Large intestine (tissue), 3 donors: ENCODE data around the gene PTPRD. TPM values are rescaled to one million over a fixed set of nuclear protein-coding genes. Genes with fewer than 3 reads are reported as not detected.

Experiments
- DNase-seq, 2 donors: peaks; one replicate each; pipeline versions ENCODE4 v3.0.0 to v3.0.0-alpha.2; 2013
- H3K27ac ChIP-seq: one replicate; pipeline ENCODE4 v1.5.1; 2013; ENCODE audit warnings: low read length
- H3K27me3 ChIP-seq: 2 replicates; pipeline ENCODE4 v1.6.1; 2013; ENCODE audit warnings: low read length; ENCODE audit not compliant: control insufficient read depth, insufficient read depth
- H3K36me3 ChIP-seq: 2 replicates; pipeline ENCODE4 v1.6.1; 2013; ENCODE audit warnings: low read length; ENCODE audit not compliant: control insufficient read depth, insufficient read depth
- H3K4me1 ChIP-seq: one replicate; pipeline ENCODE4 v1.6.1; 2013; ENCODE audit warnings: low read length; ENCODE audit not compliant: control insufficient read depth, insufficient read depth
- H3K4me3 ChIP-seq: one replicate; pipeline ENCODE4 v1.5.1; 2013; ENCODE audit warnings: low read length
- H3K9me3 ChIP-seq: one replicate; pipeline ENCODE4 v1.6.1; 2013; ENCODE audit warnings: mild to moderate bottlenecking, low read depth, low read length, moderate library complexity; ENCODE audit not compliant: control insufficient read depth
- WGBS: methylation state at CpG from one replicate; pipeline ENCODE4 v1.1.5; 2013; ENCODE audit warnings: low lambda C conversion rate; ENCODE audit not compliant: insufficient coverage; 5-methylcytosine and 5-hydroxymethylcytosine counted together
- polyA plus RNA-seq: library from polyadenylated mRNA; unstranded; fragments of 120-200 nt; gene quantifications from one replicate; pipeline ENCODE4 v1.2.1, GENCODE V29; 2013

PTPRD gene
- polyA plus RNA-seq, 1 donor, result 12.0 TPM

DNA sequence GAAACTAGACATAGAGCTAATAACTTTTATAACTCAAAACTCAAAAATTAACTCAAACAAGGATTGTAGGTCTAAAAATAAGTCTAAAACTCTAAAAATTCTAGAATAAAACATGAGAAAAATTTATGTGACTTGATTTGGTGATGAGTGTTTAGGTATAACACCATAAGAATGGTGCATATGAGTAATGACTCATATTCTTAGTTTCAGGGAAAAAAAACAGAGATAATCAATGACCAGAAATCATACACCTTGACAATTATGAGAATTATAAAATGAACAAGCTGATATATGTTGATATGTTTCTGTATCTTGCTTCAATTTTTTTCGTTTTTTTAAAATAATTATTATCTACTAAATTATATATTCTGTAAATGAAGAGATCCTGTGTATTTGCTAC is 541.2 kb downstream of the PTPRD start:
- DNase-seq, result no peak

DNA sequence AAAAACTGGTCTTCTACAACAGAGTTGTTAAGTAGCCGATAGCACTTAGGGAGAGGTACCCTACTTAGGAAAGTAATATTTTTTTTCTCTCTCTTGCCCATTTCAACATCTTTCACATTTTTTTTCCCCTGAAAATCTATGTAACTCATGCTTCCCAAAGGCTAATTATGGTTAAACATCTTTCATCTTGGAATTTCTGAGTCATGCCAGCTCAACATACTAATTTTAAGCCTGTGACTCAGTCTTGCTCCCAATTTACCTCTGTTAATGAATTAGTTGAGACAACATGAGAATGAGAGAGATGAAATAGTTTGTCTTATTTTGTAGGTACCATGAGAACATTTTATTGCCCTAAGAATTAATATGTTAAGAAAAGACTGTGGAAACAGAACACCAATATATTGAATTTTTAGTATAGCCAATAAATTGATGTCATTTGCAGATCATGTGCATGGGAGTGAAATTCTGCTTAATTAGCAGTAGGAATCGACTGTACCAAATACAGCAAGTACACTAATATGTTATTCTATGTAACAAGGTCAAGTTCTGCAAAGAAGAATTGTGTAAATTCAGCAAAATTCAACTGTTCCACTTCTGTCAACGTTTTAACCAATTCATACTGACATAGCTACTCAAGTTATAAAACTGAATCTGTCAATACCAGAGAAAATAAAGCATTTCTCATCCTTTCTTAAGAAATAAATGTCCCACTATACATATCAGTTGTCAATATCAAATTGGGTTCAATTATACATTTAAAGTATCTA is 550.0 kb downstream of the PTPRD start:
- H3K4me3 ChIP-seq, result no peak overlapping the region
- no peaks in the 10 kb centered on the region for H3K4me1 ChIP-seq
- H3K36me3 ChIP-seq, result no peaks in the 10 kb centered on the region
- H3K27ac ChIP-seq, result no peak overlapping the region
- no peaks in the 10 kb centered on the region for H3K27me3 ChIP-seq
- no peak for DNase-seq
- H3K9me3 ChIP-seq, result no peaks in the 10 kb centered on the region
- 85% methylated on average over 2 of the region's 3 CpGs for WGBS

More for the DNA sequence above, 541.2 kb downstream of the PTPRD start:
- Histone ChIP-seq H3K4me3 (no peak overlapping the region), H3K27ac (no peak overlapping the region), H3K9me3 (no peaks in the 10 kb centered on the region), H3K4me1 (no peaks in the 10 kb centered on the region), H3K27me3 (no peaks in the 10 kb centered on the region), H3K36me3 (no peaks in the 10 kb centered on the region)
- WGBS, result 62% methylated on average over 1 of the region's 1 CpG

DNA sequence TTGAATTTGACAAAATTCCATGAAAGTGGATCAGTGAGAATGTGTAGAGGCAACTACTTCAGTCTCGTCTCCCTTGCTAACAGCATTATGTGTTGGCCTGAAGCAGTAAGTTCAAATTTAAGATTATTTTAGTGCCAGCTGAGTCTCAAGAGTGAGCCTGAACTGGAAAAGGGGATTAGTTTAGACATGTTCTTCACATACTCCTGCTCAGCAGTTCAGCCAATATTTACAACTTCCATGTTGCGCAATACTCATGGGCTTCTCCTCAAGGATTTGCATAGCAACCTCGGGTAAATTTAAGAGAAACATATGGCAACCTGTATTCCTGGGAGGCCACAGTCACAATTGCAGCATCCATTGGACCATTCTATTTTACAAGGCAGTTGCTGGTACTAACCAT is 553.8 kb downstream of the PTPRD start:
- Histone ChIP-seq H3K4me1 (no peaks in the 10 kb centered on the region), H3K27ac (no peak overlapping the region), H3K9me3 (no peaks in the 10 kb centered on the region), H3K36me3 (no peaks in the 10 kb centered on the region), H3K27me3 (no peaks in the 10 kb centered on the region), H3K4me3 (no peak overlapping the region)
- peak in 1 of 2 donors; percentile 4 for DNase-seq
- no CpG with 5 or more reads among the region's 3 CpGs for WGBS

DNA sequence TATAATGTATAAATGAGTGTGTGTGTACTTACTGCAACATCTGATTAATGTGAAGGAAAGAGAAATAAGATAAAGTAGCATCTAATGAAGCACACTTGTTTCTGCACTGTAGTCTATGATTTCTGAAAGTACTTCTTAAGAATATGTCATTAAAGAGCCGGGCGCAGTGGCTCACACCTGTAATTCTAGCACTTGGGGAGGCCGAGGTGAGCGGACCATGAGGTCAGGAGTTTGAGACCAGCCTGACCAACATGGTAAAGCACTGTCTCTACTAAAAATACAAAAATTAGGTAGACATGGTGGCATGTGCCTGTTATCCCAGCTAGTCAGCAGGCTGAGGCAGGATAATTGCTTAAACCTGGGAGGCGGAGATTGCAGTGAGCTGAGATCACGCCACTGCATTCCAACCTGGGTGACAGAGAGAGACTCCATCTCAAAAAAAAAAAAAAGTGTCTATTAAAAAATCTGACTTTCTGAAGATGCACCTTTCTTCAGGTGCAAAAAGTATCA is 556.9 kb downstream of the PTPRD start:
- Histone ChIP-seq H3K27ac (no peak overlapping the region), H3K4me1 (no peaks in the 10 kb centered on the region), H3K9me3 (no peaks in the 10 kb centered on the region), H3K4me3 (no peak overlapping the region), H3K27me3 (no peaks in the 10 kb centered on the region), H3K36me3 (no peaks in the 10 kb centered on the region)
- DNase-seq, result no peak
- 80% methylated on average over 1 of the region's 6 CpGs for WGBS

DNA sequence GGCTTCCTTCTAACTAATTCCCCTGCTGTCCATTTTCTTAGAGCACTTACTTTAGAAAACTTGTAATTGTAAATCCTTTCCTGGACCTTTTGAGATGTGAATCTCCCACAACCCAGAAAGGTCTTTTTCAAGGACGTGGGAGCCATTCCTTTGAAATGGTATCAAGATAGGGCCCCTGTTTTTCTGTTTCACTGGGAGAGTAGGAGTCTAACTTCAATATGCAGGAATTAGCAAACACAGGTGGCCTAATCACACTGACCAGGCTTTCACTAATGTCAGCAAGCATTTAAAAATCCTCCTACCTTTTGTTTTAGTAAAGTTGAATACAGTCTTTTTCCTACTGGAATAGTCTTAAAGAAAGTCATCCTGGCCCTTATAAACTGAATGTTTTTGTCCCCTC is 558.3 kb downstream of the PTPRD start:
- H3K4me1 ChIP-seq, result no peaks in the 10 kb centered on the region
- no CpG with 5 or more reads among the region's 1 CpG for WGBS
- H3K9me3 ChIP-seq, result no peaks in the 10 kb centered on the region
- no peaks in the 10 kb centered on the region for H3K36me3 ChIP-seq
- H3K4me3 ChIP-seq, result no peak overlapping the region
- no peaks in the 10 kb centered on the region for H3K27me3 ChIP-seq
- DNase-seq, result no peak
- no peak overlapping the region for H3K27ac ChIP-seq

DNA sequence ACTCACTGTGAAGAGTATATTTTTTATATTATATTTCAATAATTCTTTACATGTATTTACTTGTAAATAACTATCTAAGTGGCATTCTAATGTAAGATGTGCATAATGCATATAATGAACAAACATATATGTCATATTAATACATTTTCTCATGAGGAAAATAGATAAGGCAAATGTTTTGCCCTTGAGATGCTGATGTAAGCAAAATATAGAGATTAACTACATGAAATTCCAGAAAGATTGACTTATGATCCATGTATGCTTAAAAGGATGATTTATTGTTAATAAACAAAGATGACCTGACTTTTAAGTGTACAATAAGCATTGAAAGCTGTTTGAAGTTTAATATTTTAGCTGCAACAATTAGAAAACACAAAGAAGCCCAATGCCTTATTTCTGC is 559.9 kb downstream of the PTPRD start:
- H3K36me3 ChIP-seq, result no peaks in the 10 kb centered on the region
- H3K4me1 ChIP-seq, result no peaks in the 10 kb centered on the region
- H3K27me3 ChIP-seq, result no peaks in the 10 kb centered on the region
- H3K9me3 ChIP-seq, result no peaks in the 10 kb centered on the region
- no peak overlapping the region for H3K27ac ChIP-seq
- DNase-seq, result no peak
- H3K4me3 ChIP-seq, result no peak overlapping the region

DNA sequence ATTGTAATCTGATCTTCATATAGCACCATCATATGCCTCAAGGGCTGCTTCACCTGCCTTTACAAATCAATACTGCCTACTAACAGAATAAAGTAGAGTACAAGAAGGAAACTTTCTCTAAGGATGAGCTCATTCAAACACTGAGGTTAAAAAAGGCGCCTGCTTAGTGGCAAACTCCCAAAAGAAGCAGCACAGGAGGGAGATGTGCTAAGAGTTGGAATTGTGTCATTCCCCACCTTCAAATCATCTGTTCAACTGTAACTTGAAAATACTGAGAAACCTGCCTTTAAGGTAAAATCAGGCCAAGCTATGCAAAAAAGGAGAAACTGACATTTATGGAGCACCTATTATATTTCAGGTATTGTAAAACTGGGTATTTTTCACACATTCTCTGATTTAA is 560.6 kb downstream of the PTPRD start:
- Histone ChIP-seq H3K4me1 (no peaks in the 10 kb centered on the region), H3K36me3 (no peaks in the 10 kb centered on the region), H3K27me3 (no peaks in the 10 kb centered on the region), H3K4me3 (no peak overlapping the region), H3K9me3 (no peaks in the 10 kb centered on the region), H3K27ac (no peak overlapping the region)
- no CpG with 5 or more reads among the region's 1 CpG for WGBS
- DNase-seq, result no peak

DNA sequence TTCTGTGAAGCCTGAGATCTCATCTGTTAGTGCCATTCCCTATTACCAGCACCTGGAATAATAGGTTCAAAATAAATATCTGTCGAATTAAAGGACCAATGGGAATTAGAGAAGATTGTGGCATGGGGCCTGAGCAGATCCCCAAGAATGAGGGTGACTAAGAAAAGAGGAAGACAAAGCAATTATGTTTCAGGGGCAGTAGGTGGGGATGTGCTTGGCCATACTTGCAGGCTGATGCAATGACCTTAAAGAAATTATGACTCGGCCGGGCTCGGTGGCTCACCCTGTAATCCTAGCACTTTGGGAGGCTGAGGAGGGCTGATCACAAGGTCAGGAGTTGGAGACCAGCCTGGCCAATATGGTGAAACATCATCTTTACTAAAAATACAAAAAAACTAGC is 562.8 kb downstream of the PTPRD start:
- 100% methylated on average over 3 of the region's 4 CpGs for WGBS
- no peaks in the 10 kb centered on the region for H3K9me3 ChIP-seq
- H3K4me1 ChIP-seq, result no peaks in the 10 kb centered on the region
- H3K36me3 ChIP-seq, result no peaks in the 10 kb centered on the region
- no peaks in the 10 kb centered on the region for H3K27me3 ChIP-seq
- no peak for DNase-seq
- H3K4me3 ChIP-seq, result no peak overlapping the region
- H3K27ac ChIP-seq, result no peak overlapping the region

DNA sequence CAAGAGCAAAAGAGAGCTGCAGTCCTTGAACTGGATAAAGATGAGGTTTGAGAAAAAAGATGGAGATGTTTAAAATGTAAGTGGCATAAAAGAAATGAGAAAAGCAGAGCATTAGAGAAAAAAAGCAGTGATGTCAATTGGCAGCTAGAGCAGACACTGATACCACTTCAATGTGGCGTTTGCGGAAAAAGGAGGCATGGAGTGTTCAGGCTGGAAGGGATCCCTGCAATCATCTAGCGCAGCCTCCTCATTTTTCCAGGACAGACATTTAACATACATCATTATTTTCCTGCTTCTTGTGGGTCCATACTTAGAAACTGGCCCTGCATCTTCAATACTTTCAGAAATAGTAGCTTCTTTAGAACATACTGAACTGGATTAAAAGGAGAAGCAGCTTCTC is 563.8 kb downstream of the PTPRD start:
- Histone ChIP-seq H3K4me1 (no peaks in the 10 kb centered on the region), H3K36me3 (no peaks in the 10 kb centered on the region), H3K4me3 (no peak overlapping the region), H3K9me3 (no peaks in the 10 kb centered on the region), H3K27ac (no peak overlapping the region), H3K27me3 (no peaks in the 10 kb centered on the region)
- no CpG with 5 or more reads among the region's 3 CpGs for WGBS
- DNase-seq, result no peak

DNA sequence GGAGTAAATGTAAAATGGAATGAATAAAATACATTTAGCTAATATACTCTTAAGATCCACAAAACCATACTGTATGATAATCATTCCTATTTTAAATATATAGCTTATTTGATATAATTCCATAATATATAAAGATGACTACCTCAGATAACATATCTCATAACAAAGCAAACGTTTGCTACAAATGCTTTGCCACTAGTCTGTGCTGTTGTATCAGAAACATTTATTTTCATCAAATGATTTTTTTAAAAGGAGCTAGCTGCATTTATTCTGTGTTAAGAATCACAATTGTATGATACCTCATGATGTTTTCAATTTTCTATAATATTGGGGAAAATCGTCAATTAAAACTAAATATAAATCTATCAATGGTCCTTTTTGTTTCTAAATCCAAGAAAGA is 567.2 kb downstream of the PTPRD start:
- H3K27me3 ChIP-seq, result no peaks in the 10 kb centered on the region
- no CpG with 5 or more reads among the region's 2 CpGs for WGBS
- no peak overlapping the region for H3K4me3 ChIP-seq
- H3K9me3 ChIP-seq, result no peaks in the 10 kb centered on the region
- H3K4me1 ChIP-seq, result no peaks in the 10 kb centered on the region
- H3K27ac ChIP-seq, result no peak overlapping the region
- no peak for DNase-seq
- no peaks in the 10 kb centered on the region for H3K36me3 ChIP-seq

DNA sequence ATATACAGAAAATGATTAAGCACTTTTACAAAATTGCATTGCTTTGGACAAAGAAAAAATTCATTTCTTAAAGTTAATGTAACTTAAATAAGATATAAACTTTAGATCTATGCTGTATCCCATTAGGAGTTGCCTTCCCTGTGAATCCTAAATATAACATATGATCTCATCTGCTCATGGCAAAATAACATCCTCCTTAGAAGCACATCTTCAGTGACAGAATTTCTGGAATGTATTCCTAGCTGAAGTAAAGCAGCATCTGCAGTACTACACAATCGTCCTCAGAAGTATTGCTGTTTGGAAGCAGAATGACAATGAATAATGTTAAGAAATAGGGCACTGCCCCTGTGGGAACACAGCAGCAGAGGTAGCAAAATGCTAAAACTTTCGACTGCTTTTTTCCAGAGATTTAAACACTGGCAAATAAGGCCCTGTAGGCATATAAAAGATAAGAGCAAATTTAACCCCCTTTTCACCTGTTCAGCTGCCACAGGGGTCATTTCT is 571.0 kb downstream of the PTPRD start:
- DNase-seq, result no peak
- H3K4me3 ChIP-seq, result no peak overlapping the region
- H3K27ac ChIP-seq, result no peak overlapping the region
- H3K9me3 ChIP-seq, result no peaks in the 10 kb centered on the region
- WGBS, result no CpG with 5 or more reads among the region's 2 CpGs
- no peaks in the 10 kb centered on the region for H3K27me3 ChIP-seq
- no peaks in the 10 kb centered on the region for H3K36me3 ChIP-seq
- H3K4me1 ChIP-seq, result no peaks in the 10 kb centered on the region
